Measurements from ENCODE around the gene SLC29A3. TPM values are rescaled to one million over a fixed set of nuclear protein-coding genes. Genes with fewer than 3 reads are reported as not detected.

The SLC29A3 gene
- total RNA-seq, 2 donors from 2014 or later = 3.2 to 5.9 TPM

DNA sequence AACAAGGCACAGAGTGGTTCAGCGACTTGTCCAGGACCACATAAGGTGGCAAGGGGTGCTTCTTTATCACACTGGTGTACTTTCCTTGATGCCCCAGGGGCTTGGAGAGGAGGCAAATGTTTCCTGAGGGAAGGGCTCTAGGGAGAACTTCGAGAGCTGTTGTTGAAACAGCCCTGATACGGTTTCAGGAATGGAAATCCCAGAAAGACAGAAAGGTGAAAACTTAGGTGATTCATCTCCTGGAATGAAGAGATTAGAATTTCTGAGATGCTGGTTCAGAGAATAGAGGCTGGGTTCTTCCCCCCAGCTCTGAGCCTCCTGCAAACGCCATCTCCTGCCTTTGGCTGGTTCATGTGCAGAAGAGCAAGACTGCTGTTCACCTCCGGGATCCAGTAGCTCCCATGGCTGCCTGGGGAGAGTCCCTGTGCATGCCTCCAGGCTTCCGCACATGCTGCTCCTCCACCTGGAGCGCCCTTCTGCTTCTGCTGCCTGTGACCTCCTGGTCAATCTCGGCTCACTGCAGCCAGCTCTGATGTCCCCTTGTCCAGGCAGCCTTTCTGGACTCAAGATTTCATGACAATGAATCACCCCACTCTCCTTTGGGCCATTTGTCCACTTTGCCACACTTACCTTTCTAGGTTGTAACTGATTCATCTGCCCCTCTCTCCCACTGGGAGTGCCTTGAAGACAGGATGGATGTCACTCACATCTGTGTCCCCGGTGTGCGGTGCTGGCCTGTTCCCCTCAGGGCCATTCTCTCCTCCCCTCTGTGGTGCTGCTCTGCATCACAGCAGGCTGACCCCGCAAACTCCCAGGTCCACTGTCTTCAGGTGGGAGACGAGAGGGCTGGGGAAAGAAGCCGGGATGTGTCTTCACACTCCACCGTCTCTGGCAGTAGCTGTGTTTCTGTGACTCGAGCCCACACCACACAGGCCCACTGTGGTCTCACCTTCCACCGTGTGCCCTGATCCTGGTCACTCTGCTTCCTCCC lies 74.0 kb downstream of the SLC29A3 start:
- no peak for DNase-seq (ENCODE audit: low spot score)
- H3K4me1 ChIP-seq (ENCODE audit: control insufficient read depth in 1 of 2, low read depth in 2 of 2) = peaks cover 9 to 10% of the 10 kb centered on the region in 2 donors
- TF ChIP-seq, protein P1, sequence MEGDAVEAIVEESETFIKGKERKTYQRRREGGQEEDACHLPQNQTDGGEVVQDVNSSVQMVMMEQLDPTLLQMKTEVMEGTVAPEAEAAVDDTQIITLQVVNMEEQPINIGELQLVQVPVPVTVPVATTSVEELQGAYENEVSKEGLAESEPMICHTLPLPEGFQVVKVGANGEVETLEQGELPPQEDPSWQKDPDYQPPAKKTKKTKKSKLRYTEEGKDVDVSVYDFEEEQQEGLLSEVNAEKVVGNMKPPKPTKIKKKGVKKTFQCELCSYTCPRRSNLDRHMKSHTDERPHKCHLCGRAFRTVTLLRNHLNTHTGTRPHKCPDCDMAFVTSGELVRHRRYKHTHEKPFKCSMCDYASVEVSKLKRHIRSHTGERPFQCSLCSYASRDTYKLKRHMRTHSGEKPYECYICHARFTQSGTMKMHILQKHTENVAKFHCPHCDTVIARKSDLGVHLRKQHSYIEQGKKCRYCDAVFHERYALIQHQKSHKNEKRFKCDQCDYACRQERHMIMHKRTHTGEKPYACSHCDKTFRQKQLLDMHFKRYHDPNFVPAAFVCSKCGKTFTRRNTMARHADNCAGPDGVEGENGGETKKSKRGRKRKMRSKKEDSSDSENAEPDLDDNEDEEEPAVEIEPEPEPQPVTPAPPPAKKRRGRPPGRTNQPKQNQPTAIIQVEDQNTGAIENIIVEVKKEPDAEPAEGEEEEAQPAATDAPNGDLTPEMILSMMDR (IDR thresholded peaks at IDR 0.05) = no peak
- H3K9me3 ChIP-seq = no peaks in the 10 kb centered on the region
- H3K36me3 ChIP-seq = no peaks in the 10 kb centered on the region
- no peaks in the 10 kb centered on the region for H3K27me3 ChIP-seq (replicated peaks; ENCODE audit: insufficient read depth)
- H3K4me3 ChIP-seq = no peak overlapping the region
- no peak overlapping the region for H3K27ac ChIP-seq
- no peak for ATAC-seq (ENCODE audit: insufficient number of reproducible peaks, low FRiP score, low read depth)

DNA sequence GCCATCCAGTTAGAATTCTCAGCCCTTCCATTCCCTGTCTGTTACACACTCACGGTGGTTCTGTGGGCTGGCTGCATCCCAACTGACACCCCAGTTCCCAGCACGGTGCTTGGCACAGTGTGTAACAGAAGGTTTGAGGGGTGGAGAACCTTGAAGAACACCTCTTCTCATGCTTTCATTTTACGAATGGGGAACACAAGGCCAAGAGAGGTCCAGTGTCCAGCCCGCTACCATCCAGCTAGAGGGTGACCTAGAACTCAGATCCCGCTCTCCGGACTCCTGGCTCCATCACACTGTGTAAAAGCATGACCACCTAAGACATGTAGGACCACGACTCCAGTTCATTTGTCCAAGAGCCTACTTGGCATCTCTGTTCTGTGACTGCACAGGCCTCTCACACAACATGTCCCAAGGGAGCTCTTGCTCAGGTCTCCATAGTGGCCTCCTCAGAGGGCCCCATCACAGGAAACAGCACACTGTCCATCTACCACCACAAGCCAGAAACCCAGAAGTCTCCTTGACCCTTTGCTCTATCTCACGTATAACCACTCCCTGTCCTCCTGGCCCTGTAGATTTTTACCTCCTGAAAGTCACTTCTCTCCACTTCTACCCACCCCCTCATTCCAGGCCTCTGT lies 74.9 kb downstream of the SLC29A3 start:
- ATAC-seq (ENCODE audit: insufficient number of reproducible peaks, low FRiP score, low read depth) = no peak
- Histone ChIP-seq H3K9me3 (no peaks in the 10 kb centered on the region), H3K4me1 (ENCODE audit: control insufficient read depth in 1 of 2, low read depth in 2 of 2) (peaks cover 10 to 17% of the 10 kb centered on the region in 2 donors), H3K27me3 (replicated peaks; ENCODE audit: insufficient read depth) (no peaks in the 10 kb centered on the region), H3K36me3 (no peaks in the 10 kb centered on the region), H3K27ac (no peak overlapping the region), H3K4me3 (no peak overlapping the region)
- TF ChIP-seq, protein P1 (IDR thresholded peaks at IDR 0.05) = no peak
- no peak for DNase-seq (ENCODE audit: low spot score)

DNA sequence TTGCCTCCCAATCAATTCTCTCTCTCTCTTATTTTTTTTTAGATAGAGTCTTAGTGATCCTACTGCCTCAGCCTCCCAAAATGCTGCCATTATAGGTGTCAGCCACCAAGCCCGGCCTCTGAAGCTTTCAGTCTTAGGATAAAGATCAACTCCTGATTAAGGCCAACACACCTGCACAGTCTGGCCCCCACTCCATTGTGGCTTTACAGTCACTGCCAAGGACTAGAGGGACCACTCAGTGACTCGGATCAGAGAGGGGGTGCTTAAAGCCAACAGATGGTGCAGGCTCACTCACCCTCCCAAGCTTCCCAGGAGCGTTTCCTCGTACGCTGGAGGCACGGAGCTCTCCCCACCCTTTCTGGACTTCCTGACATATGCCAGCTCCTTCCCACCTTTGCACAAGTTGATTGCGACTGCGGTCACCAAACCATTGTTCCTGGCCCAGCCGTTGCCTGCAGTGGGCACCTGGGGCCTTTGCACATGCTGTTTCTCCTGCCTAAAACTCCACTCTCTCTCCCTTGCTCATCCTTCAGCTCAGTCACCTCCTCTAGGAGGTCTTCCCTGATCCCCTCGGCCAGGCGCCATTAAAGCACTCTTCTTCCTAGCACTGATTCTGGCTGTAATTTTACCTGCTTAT lies 76.0 kb downstream of the SLC29A3 start:
- TF ChIP-seq, protein P1 (IDR thresholded peaks at IDR 0.05) = no peak
- DNase-seq (ENCODE audit: low spot score) (no peak), ATAC-seq (ENCODE audit: insufficient number of reproducible peaks, low FRiP score, low read depth) (no peak)

DNA sequence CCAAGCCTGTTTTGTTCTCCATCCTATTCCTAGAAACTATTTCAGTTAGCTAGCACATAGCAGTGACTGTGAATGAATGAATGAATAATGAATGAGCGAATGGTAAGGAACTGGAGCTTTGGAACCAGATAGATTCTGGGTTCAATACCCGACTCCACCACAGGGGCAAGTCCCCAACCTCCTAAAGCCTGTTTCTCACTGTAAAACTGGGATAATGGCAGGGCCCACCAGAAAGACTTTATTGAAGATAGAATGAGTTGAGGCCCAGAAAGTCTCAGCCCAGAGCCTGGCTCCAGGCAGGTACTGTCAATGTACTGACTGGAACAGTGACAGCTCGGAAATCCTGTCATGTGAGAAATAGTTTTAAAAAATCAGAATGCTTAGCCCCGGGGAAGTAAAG lies 76.6 kb downstream of the SLC29A3 start:
- no peak for DNase-seq (ENCODE audit: low spot score)
- TF ChIP-seq, protein P1 (IDR thresholded peaks at IDR 0.05) = no peak
- Histone ChIP-seq H3K27ac (no peak overlapping the region), H3K27me3 (replicated peaks; ENCODE audit: insufficient read depth) (no peaks in the 10 kb centered on the region), H3K9me3 (no peaks in the 10 kb centered on the region), H3K36me3 (no peaks in the 10 kb centered on the region), H3K4me3 (no peak overlapping the region), H3K4me1 (ENCODE audit: control insufficient read depth in 1 of 2, low read depth in 2 of 2) (peaks cover 10 to 17% of the 10 kb centered on the region in 2 donors)
- no peak for ATAC-seq (ENCODE audit: insufficient number of reproducible peaks, low FRiP score, low read depth)

More for the DNA sequence above, 76.0 kb downstream of the SLC29A3 start:
- H3K27ac ChIP-seq = no peak overlapping the region
- no peaks in the 10 kb centered on the region for H3K27me3 ChIP-seq (replicated peaks; ENCODE audit: insufficient read depth)
- peaks cover 10 to 17% of the 10 kb centered on the region in 2 donors for H3K4me1 ChIP-seq (ENCODE audit: control insufficient read depth in 1 of 2, low read depth in 2 of 2)
- H3K9me3 ChIP-seq = no peaks in the 10 kb centered on the region
- no peak overlapping the region for H3K4me3 ChIP-seq
- no peaks in the 10 kb centered on the region for H3K36me3 ChIP-seq
